HG02938 (cell line): ENCODE results near the gene CCRL2.
"Not testable (repeated sequence)": the region's sequence is repeated elsewhere in the genome, so short reads cannot be mapped to it uniquely, and the experiment has no call there.

Experiments
- ATAC-seq: cut with Tn5 transposase; IDR thresholded peaks from one replicate; pipeline ENCODE4 v1.9.1; 2021; ENCODE audit warnings: mild to moderate bottlenecking, moderate library complexity; ENCODE audit not compliant: unreplicated experiment

The CCRL2 gene

GRCh38 chr3:46378426-46378942 lies 28.6 kb upstream of the CCRL2 start:
- ATAC-seq, result no peak

DNA sequence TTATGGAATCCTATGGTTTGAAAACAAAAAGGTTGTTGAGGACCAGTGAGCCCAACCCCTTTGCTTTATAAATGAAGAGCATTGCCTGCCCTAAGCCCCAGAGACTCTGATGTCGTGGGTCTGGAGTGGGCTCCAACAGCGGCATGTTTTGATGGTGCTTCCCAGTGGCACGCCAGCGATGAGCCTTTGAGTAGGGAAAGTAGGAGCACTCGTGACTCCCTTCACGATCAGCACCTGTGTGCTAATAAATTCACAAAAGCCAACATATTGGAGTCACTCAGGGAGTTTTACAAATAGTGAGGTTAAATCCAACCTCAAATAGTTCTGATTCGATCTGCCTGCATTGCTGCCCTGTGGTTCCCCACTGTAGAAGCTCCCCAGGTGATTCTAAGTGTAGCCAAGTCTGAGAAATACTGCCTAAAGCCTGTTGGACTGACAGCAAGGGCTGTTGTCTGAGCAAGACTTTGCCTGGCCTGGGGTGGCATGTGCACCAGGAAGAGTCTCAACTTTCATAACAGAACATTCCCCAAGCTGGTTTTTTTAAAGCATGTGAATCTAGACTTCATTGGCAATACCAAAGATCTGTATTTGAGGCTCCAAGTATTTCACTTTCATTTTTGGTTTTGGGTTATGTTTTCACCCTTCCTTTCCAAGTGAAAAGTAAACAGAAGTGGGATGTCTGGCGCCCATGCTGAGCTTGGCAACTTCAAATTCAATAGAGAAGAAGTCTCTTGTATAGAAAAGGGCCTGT lies 26.4 kb upstream of the CCRL2 start:
- ATAC-seq, result no peak

DNA sequence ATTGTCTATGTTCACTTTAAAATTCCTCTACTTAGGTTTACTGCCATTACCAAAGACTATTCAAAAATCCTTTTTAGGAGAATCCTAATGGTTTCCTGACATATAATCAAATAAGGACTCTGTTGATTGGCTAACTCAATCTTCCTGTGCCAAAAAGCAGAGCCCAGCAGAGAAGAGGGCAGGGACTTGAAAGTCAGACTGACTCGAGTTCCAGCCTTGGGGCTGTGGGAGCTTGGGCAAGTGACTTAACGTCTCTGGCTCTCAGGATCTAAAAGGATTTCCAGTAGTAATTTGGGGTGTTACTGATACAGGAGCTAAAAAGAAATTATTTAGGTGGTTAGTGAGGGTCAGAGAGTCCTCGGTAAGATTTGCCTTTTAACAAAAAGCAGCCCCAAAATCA lies 25.4 kb upstream of the CCRL2 start:
- no peak for ATAC-seq

- no peak for ATAC-seq
These were observed 23.7 kb upstream of the CCRL2 start for GRCh38 chr3:46383211-46383950.

DNA sequence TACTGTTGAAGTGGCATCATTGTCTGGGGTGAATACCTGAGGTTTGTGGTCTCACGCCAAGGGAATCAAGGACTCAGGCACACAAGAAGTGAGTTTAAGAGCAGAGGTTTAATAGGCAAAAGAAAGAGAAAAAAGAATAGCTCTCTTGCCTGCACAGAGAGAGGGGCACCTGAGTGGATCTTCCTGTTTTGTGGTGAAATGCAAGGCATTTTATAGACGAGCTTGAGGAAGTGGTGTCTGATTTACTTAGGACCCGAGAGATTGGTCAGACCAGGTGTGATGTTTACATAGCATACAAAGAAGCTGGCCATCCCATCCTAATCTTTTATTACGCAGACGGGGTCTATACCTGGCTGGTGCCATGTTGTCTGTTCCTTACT lies 23.1 kb upstream of the CCRL2 start:
- ATAC-seq, result no peak

DNA sequence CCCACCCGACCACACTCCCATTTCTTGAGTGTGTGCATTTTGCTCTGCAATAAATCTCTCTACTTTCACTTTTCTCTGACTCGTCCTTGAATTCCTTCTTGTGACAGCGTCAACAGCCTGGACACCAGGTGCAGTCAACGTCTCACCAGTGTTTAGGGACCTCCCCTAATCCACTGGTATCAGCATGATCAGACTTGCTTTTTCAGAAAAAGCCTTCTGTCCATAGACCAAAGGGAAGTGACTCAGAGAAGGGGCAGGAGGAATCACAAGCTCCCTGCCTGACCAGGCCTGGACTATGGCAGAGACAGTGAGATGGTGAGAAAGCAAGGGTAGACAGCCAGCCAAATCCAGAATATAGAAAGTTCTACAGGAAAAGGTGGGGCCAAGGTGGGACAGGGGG lies 20.9 kb upstream of the CCRL2 start:
- ATAC-seq, result no peak

DNA sequence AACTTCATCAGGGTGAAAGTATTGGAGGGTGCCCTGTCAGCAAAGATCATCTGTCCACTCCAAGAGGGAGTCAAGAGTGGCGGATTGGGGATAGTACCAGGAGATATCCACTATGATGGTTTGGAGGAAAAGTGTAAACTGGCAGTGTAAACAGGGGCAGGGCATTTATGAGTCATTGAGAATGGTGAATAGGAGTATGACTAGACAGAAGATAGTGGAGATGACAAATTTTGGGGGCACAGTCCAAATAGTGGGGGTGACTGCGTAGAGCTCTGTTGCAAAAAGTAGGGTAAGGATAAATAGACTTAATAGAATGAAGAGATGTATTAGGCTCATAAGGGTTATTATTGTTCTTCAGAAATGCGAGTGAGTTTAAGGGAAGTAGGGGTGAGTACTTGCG lies 18.2 kb upstream of the CCRL2 start:
- ATAC-seq, result not testable (repeated sequence)

DNA sequence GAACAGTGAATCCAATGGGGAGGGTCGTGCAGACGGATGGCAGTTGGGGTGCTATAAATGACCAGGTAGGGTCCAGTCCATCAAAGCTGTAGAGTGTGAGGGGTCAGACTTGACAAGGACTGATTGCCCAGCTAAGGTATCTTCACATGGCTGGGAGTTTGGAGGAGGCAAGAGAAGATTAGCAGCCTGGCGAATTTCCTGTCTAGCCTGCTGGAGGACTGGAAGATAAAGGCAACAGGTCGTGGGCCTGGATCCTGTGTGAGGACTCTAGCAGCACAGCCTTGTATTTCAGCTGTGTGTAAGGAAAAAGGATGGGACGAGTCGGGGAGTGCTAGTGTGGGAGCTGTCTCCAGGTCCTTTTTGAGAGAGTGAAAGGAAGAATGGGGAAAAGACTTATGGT lies 17.8 kb upstream of the CCRL2 start:
- ATAC-seq, result no peak

DNA sequence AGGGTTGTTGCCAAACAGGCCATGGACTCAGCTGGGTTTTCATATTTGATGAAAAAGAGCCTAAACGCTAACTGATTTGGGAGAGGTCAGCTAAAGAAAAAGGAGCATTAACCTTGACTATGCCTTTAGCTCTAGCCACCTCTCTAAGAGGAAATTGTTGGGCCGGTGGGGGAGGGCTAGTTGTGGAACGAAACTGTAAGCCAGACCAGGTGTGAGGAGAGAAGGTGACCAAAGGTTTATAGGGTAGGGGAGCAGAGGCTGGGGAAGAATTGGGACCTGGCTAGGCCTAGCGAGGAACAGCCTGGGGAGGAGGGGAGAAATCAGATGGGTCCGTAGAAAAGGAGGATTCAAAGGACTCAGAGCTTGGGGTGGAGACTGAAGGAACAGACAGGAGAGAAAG lies 15.5 kb upstream of the CCRL2 start:
- ATAC-seq, result not testable (repeated sequence)

- no peak for ATAC-seq
These were observed 14.0 kb upstream of the CCRL2 start for GRCh38 chr3:46393011-46393410.

DNA sequence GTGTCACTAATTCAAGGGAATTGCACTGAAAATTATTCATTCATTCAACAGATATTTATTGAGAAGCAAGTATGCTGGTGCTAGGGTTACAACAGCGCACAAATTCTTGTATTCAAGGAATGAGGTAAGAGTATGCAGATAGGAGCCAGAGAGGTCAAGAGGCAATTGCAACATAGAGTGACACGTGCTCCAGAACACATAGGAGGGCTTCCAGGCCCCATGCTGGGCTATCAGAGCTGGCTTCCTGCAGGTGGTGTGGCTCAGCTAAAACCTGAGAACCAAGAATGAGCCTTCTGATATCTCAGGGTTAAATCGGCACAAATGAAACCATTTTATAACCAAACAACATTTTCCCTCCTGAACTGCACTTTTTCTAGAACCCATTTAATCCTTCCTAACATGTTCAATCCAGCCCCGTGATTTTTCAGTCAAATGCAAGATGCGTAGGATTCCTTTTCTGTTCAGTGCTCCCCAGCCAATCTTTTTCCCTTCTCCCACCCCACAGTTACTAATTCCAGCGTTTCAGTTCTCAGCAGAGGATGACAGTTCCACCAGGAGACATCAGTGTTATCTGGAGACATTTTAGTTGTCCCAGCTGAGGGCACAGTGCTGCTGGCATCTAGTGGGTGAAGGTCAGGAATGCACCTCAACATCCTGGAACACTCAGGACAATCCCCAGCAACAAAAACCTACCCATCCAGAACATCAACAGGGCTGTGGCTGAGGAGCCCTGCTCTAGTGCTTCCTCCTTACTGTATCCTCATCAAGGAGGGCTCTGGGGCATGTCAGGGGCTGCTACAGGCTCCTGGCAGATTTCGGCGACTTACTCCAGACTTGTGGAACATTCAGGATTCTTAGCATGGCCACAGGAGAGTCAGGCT lies 13.3 kb upstream of the CCRL2 start:
- no peak for ATAC-seq

DNA sequence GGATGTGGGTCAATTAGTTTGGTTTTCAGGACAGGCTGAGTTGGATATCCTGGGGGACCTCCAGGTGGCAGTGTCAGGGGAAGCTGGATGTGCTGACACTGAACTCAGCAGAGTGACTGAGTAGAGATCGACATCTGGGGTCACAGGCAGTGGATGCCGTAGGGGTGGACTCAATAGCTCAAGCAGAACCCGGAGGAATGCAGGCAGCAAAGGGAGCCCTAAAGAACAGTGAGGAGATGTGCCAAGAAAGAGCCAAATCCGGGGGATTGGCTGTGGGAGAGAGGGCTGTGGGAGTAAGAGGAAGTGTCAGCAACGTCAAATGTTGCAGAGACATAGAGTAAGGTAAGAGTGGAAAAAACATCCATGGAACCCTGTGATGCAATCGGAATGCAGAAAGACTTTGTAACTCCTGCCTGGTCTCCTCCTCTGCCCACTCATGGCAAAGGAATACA lies 11.8 kb upstream of the CCRL2 start:
- ATAC-seq, result no peak

- ATAC-seq, result no peak
These were observed 11.1 kb upstream of the CCRL2 start for GRCh38 chr3:46395766-46396530.

DNA sequence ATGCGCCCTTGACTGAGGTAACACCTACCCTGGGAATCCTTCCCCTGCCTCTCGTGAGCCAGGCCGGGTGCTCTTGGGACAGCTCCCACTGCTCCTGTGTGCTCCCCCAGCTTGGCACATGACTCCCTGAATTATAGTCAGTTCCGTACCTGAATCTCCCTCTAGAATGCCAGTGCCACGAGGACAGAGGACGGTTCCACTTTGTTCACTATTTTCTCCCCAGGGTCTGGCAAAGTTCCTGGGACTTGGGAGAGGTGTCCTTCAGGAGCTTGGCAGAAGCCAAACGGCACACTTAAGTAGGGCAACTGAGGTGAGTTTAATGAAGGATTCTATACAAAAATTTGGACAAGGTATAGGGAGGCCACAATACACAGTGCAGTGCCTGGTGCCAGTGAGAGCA lies 9.9 kb upstream of the CCRL2 start:
- ATAC-seq, result no peak

GRCh38 chr3:46398186-46398955 lies 8.7 kb upstream of the CCRL2 start:
- ATAC-seq, result no peak

DNA sequence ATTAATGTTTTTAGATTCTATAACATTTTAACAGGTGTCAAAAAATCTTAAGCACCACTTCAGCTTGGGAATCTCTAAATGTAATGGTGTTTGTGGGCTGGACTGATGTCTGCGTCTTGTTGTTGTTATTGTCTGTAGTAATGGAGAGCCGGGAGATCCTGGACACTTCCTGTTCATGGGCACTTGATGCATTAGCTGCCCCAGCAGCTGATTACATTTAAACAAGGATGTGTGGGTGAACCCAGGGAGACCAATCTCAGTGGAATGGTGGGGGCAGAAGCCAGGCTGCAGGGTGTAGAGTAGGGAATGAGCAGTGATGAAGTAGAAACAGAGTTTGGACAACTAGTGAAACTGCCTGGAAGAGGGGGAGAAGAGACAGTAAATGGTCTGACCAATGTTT lies 8.0 kb upstream of the CCRL2 start:
- no peak for ATAC-seq

GRCh38 chr3:46399557-46399956 lies 7.5 kb upstream of the CCRL2 start:
- no peak for ATAC-seq

- no peak for ATAC-seq
These were observed 6.9 kb upstream of the CCRL2 start for GRCh38 chr3:46400000-46400734.

- no peak for ATAC-seq
These were observed 6.2 kb upstream of the CCRL2 start for GRCh38 chr3:46400846-46401245.
